Daoy (cell line): Measurements from ENCODE around the gene MMP25. TPM values are rescaled to one million over a fixed set of nuclear protein-coding genes. Genes with fewer than 3 reads are reported as not detected.
"Not testable (repeated sequence)": the region's sequence is repeated elsewhere in the genome, so short reads cannot be mapped to it uniquely, and the experiment has no call there.

Experiments
- DNase-seq: peaks from one replicate; pipeline ENCODE4 v3.0.0-alpha.2; 2015; ENCODE audit warnings: low read depth
- total RNA-seq: library from RNA; depleted of rRNA; stranded (reverse); fragments of >200 nt; shearing (Covaris generic); gene quantifications from 2 replicates; pipeline ENCODE4 v1.2.3, GENCODE V29; 2014

MMP25 gene
- total RNA-seq, 1 experiment from 2014 or later = 0.17 TPM

- DNase-seq = not testable (repeated sequence)
Measured at GRCh38 chr16:3055734-3056115, 9.4 kb downstream of the MMP25 start.

GRCh38 chr16:3056336-3057180 is 10.2 kb downstream of the MMP25 start:
- DNase-seq = no peak

- DNase-seq = no peak
Measured at GRCh38 chr16:3057181-3058138, 11.1 kb downstream of the MMP25 start.

GRCh38 chr16:3058139-3059030 is 12.0 kb downstream of the MMP25 start:
- DNase-seq = peak; percentile 55

- DNase-seq = peak; percentile 90
Measured at GRCh38 chr16:3059041-3059722, 12.8 kb downstream of the MMP25 start.

- DNase-seq = no peak
Measured at GRCh38 chr16:3059723-3060242, 13.4 kb downstream of the MMP25 start.

- no peak for DNase-seq
Measured at GRCh38 chr16:3060339-3061127, 14.2 kb downstream of the MMP25 start.

GRCh38 chr16:3062553-3062952 is 16.2 kb downstream of the MMP25 start:
- no peak for DNase-seq

- DNase-seq = no peak
Measured at GRCh38 chr16:3063625-3064386, 17.4 kb downstream of the MMP25 start.

GRCh38 chr16:3065069-3065741 is 18.8 kb downstream of the MMP25 start, which contains the start of gene IL32:
Gene IL32 (plus strand): TSS chr16:3065640. CDS start chr16:3065812, 172 bp downstream.
- DNase-seq = peak; percentile 92

GRCh38 chr16:3065742-3066439 is 19.5 kb downstream of the MMP25 start:
- DNase-seq = no peak

- no peak for DNase-seq
Measured at GRCh38 chr16:3066440-3066748, 20.0 kb downstream of the MMP25 start.

- no peak for DNase-seq
Measured at GRCh38 chr16:3068487-3068886, 22.1 kb downstream of the MMP25 start.

- not testable (repeated sequence) for DNase-seq
Measured at GRCh38 chr16:3069146-3069545, 22.8 kb downstream of the MMP25 start.

GRCh38 chr16:3070608-3071111 is 24.3 kb downstream of the MMP25 start:
- no peak for DNase-seq

- no peak for DNase-seq
Measured at GRCh38 chr16:3071655-3072054, 25.3 kb downstream of the MMP25 start.

GRCh38 chr16:3072148-3072547 is 25.8 kb downstream of the MMP25 start:
- DNase-seq = not testable (repeated sequence)
